HEK293 (cell line): ENCODE data around the gene ASCC3.

Source experiments
- ATF2 ChIP-seq: fragments of 450-650 bp; formaldehyde crosslinking; IDR thresholded peaks from 2 replicates; pipeline ENCODE4 v1.5.1; 2016; ENCODE audit warnings: missing biosample characterization, missing genetic modification characterization, low read depth
- CTCF ChIP-seq: fragments of 450-650 bp; formaldehyde crosslinking; IDR thresholded peaks from 2 replicates; pipeline ENCODE4 v1.5.1; 2016; ENCODE audit warnings: missing biosample characterization, missing genetic modification characterization
- SP7 ChIP-seq: fragments of 450-650 bp; formaldehyde crosslinking; IDR thresholded peaks from 2 replicates; pipeline ENCODE4 v1.5.1; 2016; ENCODE audit warnings: missing biosample characterization, missing genetic modification characterization
- ZBTB1 ChIP-seq: fragments of 450-650 bp; formaldehyde crosslinking; IDR thresholded peaks from 2 replicates; pipeline ENCODE4 v1.5.1; 2016; ENCODE audit warnings: missing biosample characterization, missing genetic modification characterization
- ZNF155 ChIP-seq: fragments of 450-650 bp; formaldehyde crosslinking; IDR thresholded peaks from 2 replicates; pipeline ENCODE4 v1.5.1; 2016; ENCODE audit warnings: missing biosample characterization, missing genetic modification characterization
- ZNF274 ChIP-seq, 2 experiments: fragments of 200-500 bp in 1 of 2; fragments of 450-650 bp in 1 of 2; sonication (Bioruptor generic) in 1 of 2; formaldehyde crosslinking in 1 of 2; IDR thresholded peaks; 2 replicates each; pipeline versions ENCODE4 v1.5.1 to v1.6.1; 2014 to 2016; ENCODE audit warnings: borderline replicate concordance in 1 of 2, inconsistent platforms in 1 of 2, low read length in 1 of 2, missing biosample characterization in 1 of 2, missing genetic modification characterization in 1 of 2
- ZNF302 ChIP-seq: fragments of 450-650 bp; formaldehyde crosslinking; IDR thresholded peaks from 2 replicates; pipeline ENCODE4 v1.5.1; 2016; ENCODE audit warnings: missing biosample characterization, missing genetic modification characterization, low read depth
- ZNF561 ChIP-seq: fragments of 450-650 bp; IDR thresholded peaks from 2 replicates; pipeline ENCODE4 v1.5.1; 2018; ENCODE audit warnings: missing biosample characterization, missing genetic modification characterization, borderline replicate concordance
- ZNF571 ChIP-seq: fragments of 450-650 bp; formaldehyde crosslinking; IDR thresholded peaks from 2 replicates; pipeline ENCODE4 v1.5.0; 2017; ENCODE audit warnings: missing biosample characterization, missing genetic modification characterization
- ZNF747 ChIP-seq: fragments of 450-650 bp; formaldehyde crosslinking; IDR thresholded peaks from 2 replicates; pipeline ENCODE4 v1.5.1; 2016; ENCODE audit warnings: missing biosample characterization, missing genetic modification characterization
- ZSCAN4 ChIP-seq: fragments of 450-650 bp; formaldehyde crosslinking; IDR thresholded peaks from 2 replicates; pipeline ENCODE4 v1.5.1; 2017; ENCODE audit warnings: missing biosample characterization, missing genetic modification characterization

GRCh38 chr6:100575921-100576320 is 305.2 kb downstream of the ASCC3 start:
- TF ChIP-seq ZSCAN4 = no peak
- TF ChIP-seq SP7 = no peak
- no peak for TF ChIP-seq ZNF302 (tag by site-specific recombination)
- no peak for TF ChIP-seq ZNF747 (tag by site-specific recombination)
- TF ChIP-seq CTCF (tag by site-specific recombination) = no peak
- TF ChIP-seq ZNF561 (tag by site-specific recombination) = no peak
- TF ChIP-seq ZNF274 (IDR thresholded peaks at IDR 0.05; ENCODE audit: low read length) = no peak
- no peak for TF ChIP-seq ZNF274 (tag by site-specific recombination; IDR thresholded peaks at IDR 0.05; ENCODE audit: borderline replicate concordance)
- TF ChIP-seq ZNF571 (tag by site-specific recombination) = no peak
- TF ChIP-seq ZNF155 = no peak
- no peak for TF ChIP-seq ATF2
- no peak for TF ChIP-seq ZBTB1
